C1 segment of cervical spinal cord (tissue), 14 donors: Measurements from ENCODE around the gene ENAH.

Source experiments
- DNase-seq, 14 donors: peaks; one replicate each; lab custom pipeline; 2025; lab: John Stamatoyannopoulos, UW

ENAH gene

DNA sequence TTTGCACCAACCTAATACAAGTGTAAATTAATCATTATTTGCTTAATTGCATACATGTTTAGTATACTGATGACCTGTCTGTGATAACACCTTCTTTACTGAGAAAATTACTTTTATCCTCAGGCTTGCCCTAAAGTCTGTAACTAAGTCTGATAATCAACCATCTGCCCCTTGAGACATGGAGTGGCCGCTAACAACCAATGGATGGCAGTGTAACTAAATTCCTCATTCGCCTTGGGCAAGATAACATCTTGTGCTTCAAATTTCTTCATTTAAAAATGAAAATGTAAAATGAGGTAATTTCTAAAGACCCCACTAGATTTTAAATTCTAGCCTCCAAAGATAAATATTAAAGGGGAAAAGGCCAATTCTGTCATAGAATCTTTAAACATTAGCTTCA lies 85.1 kb downstream of the ENAH start:
- DNase-seq = no peak

DNA sequence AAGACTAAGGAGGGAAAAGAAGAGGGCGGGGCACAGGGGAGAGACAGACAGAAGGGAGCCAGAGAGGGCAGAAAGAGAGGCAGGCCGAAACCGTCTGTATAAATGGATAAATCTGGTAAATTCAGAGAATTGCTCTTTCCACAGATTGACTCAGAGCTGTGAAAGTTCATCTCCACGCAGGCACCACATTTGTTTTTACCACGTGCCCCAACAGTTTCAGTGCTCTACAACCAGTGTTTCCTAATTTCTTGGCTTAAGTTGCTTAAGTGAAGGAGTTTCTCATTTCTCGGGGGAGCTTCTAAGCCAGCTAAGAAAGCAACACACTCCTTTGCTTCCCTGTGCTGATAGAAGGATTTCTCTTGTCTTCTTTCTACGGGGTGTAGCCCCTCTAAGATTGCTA lies 87.1 kb downstream of the ENAH start:
- no peak for DNase-seq

DNA sequence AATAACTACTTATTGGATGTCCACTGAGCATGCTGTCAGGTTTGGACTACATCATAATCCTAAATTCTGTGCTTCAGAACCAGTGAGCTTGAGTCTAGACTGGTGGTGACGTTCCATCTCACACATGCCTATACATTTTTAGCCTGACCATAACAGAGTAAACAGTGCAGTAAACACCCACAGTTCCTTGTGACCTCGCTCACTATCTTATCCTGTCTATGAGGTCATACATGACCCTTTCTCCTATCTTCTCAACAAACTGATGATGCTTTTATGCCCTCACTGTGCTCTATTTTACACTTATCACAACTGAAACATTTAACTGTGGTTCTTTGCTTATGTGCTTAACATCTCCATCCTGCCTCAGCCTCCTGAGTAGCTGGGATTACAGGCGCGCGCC lies 91.2 kb downstream of the ENAH start:
- DNase-seq = no peak

DNA sequence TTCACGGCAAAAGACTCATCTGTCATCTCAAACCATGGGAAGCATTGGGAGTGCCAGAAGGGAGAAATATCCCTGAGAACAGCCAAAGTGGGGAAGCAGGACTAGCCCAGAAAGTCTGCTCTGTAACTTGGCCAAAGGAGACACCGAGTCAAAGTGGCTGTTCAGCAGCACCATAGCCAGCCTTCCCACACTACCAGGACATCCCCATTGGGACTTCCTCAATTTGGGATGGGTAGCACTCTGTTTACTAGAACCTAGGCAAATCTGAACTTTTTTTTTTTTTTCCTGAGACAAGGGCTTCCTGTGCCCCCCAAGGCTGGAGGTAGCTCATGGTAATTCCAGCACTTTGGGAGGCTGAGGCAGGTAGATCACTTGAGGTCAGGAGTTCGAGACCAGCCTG lies 93.0 kb downstream of the ENAH start:
- DNase-seq = no peak

DNA sequence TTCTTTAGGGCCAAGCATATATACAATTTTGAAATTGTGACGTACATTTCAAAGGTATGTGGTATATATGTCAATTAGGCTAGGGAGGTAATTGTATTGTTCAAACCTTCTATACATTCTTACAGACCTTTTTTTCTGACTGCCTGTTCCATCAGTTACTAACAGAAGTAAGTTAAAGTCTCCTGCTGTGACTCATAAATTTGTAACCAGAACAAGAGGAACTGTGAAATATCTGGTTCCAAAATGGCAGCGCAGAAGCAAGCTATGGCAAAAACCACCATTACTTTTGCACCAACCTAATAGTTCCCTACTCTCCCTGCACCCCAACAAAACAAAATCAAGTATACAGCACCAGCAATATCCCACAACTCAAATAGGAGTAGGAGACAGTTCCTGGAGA lies 93.6 kb downstream of the ENAH start:
- DNase-seq = no peak

DNA sequence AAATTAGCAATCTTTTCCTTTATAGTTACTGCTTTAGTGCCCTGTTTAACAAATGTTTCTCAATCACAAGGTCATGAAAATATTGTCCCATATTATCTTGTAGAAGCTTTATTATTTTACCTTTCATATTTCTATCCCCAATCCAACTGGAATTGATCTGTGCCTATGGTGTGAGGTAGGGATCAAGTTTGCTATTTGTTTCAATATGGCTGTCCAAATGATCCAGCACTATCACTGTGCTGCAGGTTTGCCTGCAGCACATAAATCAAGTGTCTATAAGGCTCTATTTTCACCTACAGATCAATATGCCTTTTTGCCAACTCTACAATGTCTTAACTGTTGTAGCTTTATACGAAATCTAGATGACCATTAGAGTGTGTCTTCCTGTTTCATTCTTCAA lies 96.2 kb downstream of the ENAH start:
- DNase-seq = no peak

DNA sequence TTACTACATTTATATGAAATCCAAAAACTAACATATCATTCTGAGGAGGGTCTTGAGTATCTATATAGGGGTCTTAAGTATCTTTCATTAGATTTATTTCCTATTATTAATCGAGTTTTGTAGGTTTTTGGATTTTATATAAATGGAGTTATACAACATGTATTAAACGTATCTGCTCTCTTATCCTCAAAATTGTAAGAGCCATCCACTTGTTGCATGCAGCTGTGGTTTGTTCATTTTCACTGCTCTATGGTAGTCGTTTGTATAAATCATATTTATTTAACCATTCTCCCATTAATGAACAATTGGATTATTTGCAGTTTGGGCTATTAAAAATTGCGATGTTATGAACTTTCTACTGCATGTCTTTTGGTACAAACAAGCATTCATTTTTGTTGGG lies 97.1 kb downstream of the ENAH start:
- no peak for DNase-seq

DNA sequence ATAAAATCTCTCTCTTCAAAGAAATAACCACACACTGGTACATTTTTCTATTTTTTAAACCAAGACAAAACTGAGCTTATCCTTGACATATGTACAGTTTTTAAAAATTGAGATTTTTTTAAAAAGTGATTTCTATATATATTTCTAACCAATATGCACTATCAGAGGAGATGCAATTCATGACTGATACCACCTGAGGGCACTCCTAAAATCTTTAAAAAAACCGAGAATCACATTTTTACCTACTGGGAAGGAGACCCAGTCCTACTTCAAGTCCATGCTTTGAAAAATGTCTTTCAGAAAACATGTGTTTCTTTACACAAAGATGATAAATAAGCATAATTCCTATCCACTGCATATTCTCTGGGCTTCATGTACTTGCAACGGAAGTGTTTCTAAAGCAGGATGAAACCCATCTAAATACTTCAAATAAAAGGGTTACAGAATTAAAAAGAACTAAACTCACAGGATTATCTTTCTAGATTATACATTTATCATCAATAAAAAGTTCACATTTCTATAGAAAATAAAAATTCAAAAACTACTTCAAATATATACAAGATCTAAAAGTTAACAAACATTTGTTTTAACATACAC lies 98.6 kb downstream of the ENAH start:
- no peak for DNase-seq

DNA sequence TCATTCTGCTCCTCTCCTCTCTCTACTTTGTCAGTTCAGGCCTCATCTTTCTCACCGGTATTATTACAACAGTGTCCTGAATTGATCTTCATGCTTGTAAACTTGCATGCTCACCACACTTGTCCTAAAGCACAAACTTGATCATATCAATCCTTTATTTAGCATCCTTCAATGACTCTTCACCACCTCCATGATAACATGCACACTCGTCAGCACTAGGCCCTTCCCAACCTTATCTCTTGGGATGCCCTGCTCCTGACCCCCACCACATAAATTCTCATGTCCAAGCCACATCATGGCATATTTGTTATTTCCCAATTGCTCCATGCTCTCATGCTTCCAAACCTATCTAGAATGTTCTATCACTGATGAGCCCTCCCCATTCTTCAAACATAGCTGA lies 103.1 kb downstream of the ENAH start:
- no peak for DNase-seq

DNA sequence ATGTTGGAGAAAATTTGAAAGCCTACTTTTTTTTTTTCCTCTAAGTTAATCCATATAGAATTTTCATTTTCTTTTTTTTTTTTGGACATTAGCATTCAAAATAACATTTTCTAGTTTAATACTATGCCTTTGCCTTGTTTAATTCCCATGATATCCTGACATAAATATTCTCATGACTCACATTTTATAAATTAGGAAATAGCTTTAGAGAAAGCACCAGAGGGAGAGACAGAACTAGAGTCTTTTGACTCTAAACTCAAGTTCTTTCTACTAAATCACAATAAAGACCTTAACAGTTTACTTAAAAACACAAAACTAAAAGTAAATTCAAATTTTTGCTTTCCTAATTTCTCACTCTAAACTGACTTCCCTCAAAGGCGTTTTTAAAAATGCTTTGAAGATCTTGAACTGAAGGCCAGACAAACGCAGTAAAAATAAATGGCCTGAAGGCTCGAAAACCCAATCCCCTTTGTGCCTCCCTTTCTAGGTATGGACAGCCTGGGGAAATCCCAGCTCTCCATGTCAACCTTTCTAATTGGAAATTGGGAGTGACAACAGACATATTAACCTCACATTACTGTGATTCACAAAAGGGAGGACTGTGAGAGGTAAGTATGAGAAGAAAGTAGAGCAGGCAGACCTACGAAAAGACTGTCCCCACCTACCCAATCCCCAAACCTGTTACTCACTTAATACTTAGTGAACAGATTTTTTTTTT lies 104.6 kb downstream of the ENAH start:
- DNase-seq = no peak

DNA sequence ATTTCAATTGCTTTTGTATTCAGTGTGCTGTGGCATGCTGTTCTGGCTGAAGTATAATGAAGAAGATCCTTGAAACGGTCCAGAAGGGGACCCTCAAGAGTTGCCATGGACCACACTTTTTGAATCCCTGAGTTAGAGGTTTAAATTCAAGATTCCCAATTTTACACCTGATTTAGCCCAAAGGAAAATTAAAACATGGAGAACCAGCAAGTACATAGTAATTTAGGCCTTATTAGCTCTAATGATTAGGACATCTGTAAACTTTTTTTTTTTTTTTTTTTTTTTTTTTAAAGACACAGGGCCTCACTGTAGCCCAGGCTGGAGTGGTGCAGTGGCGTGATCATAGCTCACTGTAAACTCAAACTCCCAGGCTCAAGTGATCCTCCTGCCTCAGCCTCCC lies 107.3 kb downstream of the ENAH start:
- no peak for DNase-seq

DNA sequence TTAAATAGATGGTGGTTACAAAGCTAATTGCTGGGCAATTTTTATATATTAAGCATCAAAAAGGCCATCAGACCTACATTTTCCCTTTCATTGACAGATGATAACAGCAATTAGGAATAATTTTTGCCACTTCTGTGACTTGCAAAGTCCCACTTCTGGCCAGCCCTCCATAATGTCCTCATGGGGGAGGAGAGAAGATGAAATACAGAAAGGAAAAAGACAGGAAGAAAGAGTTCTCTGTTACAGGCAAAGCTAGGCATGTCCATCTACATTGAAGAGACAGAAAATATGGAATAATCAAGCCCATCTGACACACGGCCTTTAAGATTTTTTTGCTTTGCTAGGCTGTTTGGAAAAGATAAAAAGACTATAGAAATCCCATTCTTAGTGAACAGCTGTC lies 108.0 kb downstream of the ENAH start:
- DNase-seq = peak in 1 of 14 donors; percentile 23

DNA sequence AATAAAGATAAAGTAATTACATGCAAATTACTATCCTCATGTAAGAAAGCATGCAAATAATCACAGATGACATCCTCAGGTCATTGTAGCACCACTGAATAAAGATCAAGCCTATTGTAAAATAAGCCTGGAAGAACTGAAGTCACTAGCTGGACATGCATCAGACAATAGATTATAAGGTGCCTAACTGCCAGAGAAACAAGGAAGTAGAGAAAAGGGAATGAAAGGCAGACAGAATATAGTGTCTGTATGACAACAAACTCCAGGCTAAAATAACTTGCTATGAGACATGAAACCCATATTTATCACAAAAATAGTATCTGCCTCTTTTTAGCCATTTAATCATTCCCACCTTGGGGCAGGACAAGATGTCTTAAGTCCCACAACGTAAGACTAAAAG lies 108.7 kb downstream of the ENAH start:
- DNase-seq = no peak

DNA sequence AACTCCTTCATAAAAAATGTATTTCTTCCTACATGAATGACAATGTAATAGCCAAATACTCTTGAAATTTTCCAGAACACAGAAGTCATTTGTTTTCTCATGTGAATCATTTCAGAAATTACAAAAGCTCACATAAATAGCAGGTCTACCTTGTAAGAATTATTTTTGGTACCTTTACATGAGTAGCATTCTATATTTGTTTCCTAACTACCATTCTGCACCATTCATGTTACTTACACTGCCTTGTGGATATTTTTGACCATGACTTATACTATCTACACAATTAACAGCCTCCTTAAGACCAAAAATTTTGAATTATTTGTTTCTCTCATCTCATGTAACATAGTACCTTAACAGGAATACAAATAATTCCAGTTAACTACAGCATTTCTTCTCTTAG lies 109.6 kb downstream of the ENAH start:
- DNase-seq = no peak

DNA sequence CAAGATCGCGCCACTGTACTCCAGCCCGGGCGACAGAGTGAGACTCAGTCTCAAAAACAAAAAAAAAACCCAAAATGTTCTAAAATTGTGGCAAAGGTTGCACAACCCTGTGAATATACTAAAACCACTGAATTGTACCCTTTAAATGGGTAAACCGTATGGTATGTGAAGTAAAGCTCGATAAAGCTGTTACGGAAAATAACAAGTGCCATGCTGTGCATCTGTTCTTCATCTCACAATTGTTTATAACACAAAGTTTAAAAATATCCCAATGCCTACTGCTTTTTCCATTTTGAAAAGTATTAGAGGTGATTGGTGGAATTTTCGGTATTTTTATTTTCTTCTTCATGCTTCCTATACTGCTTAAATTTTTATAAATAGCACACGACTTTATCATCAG lies 111.5 kb downstream of the ENAH start:
- DNase-seq = no peak

DNA sequence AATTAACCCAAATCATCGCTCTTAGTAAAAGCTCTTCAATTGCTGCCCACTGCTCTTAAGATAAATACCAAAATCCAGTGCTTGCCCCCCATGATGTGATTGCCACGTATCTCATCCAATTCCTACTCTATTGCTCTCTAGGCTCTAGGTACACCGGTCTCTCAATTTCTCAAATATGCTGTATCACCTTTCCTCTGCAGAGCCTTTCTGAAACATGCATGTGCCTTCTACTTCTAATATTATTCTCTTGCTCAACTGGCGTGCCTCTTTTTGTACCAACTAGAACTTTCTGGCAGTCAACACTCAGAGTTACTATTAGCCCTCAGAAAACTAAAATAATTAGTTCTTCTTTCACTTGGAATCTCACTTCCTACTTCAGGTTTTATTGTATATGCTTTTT lies 113.3 kb downstream of the ENAH start:
- DNase-seq = no peak

DNA sequence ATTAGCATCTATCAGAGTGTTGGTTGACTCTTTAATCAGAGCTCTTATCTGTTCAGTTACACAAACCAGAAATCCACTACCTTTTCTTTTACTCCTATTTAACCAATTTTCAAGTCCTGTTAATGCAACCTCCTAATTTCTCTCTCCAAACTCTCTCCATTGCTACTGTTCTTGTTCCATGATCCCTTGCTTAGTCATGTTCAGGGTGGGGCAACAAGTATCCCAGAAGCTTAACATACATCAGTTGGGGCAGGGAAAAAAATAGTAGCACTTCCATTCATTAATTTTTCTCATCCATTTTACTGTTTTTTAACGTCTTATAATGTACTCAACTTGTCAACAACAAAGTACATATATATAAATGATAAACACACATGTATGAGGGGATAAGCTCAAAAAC lies 113.9 kb downstream of the ENAH start:
- no peak for DNase-seq

DNA sequence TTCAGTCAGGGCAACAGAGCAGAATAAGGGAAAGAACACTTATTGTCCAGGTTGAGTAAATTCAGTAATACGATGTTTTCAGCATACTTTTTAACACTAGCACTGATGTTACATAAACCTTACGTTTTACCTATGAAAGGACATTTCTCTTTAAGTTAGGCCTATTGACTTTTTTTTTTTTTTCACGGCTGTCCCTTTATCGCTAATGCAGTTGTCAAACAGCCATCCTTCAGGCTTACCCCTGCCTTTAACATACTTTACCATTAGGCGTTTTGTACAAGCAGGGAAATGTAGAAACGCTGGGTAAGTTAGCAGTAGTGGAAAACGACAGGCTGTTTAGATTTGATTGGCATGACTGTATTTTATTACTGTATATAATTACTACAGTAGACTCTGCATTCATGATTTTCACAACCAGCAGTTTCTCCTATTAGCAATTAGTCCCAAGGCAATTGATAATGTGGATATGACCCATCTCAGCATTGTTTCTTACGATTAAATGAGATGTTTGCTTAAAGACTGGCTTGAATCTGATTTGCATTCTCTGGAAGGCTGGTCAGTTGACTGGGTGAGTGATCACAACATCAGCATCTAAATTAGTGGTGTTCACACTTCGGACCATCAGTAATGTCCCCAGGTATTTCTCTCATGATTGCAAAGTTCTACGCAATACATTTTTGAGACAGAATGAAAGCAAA lies 115.2 kb downstream of the ENAH start:
- DNase-seq = no peak

DNA sequence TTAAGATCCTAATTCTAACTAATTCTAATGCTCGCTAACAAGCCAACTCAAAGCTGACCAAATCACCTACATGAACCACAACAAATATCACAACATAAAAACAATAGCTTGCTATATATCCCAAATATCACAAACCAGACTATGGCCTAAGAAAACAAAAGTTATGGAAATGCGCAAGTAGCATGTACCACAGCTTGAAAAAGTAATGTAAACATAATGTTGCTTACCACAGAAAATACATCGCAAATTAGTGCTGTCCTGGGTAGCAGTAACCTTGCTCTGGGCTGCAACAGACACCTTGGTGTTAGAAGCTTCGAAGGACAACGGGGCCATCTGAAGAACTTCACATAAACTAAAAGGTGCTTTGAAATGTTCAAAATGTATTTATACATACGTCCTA lies 117.6 kb downstream of the ENAH start:
- DNase-seq = no peak

DNA sequence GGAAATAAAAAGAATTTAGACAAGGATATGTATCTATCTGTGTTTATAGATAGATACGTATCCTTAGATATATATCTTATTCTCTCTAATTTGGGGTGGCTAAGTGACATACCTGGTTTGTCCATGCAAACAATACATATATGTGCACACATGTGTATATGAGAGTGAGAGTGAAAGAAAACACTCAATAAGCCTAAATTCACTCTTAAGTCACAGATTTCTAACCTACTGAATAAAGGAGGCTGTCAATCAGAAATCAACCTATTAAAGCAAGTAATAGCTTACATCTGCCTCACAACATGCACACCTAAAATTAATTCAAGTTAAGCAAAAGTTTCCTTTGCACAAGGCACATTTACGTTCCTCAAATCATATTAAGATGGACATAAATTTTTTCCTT lies 118.2 kb downstream of the ENAH start:
- DNase-seq = no peak

DNA sequence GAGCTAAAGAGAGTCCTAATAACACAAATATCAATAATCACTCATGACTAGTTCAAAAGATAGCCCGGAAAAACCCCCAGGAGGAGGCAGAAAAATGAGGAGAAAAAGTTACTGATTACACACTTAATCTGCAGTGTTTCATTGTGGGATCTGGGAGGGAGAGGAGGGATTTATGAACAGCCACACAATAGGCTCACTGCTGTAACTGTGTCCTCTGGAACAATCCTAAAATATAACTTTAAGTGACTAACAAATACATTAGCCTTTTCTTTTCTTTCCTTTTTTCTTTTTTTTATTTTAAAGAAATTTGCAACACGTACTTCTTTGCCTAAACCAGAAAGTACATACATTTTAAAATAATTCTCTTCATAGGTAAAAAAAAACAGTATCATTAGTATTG lies 118.8 kb downstream of the ENAH start:
- DNase-seq = no peak

DNA sequence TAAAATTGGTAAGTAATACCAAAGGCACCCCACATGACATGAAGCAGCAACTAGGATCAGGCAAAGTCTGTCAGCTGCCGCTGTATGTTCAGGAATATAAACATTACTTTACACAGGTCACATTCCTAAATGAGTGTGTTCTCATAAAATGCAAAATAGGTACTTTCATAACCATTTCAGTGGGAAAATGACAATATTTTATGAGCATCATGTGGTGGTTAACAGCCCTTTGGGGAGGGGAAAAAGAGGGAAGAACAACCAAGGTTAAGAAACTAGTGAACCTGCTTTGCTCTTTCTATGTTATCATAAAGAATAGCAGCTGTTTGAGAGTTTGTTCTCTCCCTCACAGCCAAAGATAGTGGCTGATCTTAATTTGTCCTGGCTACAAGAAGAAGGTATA lies 119.7 kb downstream of the ENAH start:
- no peak for DNase-seq

DNA sequence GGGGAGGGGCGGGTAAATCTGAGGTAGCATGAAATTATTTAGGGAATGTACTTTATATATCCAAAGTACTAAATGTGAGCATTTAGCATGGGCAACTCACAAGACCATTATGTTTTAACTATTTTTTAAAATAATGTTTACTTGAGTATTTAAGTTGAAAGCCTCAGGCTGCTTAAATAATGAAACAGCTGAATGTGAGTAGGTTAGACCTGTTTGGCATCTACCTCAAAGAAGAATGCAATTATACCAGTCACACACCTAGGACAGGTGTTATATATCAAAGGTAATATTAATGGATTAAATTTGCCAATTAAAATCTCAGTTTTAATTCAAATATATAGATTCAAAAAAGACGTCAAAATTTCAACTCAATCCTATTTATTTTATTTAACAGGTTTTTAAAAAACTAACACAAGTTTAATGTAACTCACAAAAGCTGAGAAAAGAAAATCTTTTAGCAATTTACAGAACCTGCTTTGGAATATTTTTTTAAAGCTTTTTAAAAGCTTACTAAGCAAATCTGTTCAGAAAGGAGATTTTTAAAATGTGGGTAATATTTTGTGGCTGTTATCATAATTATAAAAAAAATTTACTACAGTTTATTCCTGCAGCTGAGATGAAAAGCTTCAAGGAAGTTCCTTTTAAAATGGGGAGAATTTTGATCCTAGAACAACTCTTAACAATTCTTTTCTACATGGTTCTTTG lies 120.5 kb downstream of the ENAH start:
- DNase-seq = no peak
